ENCODE results near the gene CFAP100. TPM values are rescaled to one million over a fixed set of nuclear protein-coding genes. Genes with fewer than 3 reads are reported as not detected.

CFAP100 gene
- polyA plus RNA-seq, 3 donors = not detected

GRCh38 chr3:126422121-126422520, 27.4 kb downstream of the CFAP100 start:
- no peak overlapping the region for H3K4me3 ChIP-seq (replicated peaks in 1 of 3; ENCODE audit: low read depth in 2 of 3, low read length in 3 of 3)
- no peak overlapping the region for H3K27ac ChIP-seq (ENCODE audit: low read depth in 1 of 2, low read length in 2 of 2)
- H3K79me2 ChIP-seq (ENCODE audit: insufficient read depth, low read length) = no peaks in the 10 kb centered on the region
- intact Hi-C loops (cut with micrococcal nuclease) = no loop called here
- no peak for TF ChIP-seq CTCF (IDR thresholded peaks at IDR 0.05)
- H3K27me3 ChIP-seq (ENCODE audit: control insufficient read depth in 2 of 2, insufficient read depth in 2 of 2, low read length in 2 of 2) = no peaks in the 10 kb centered on the region
- DNase-seq = no peak
- H3K4me3 Mint-ChIP-seq = no peak overlapping the region
- H3K36me3 ChIP-seq (replicated peaks in 1 of 2; ENCODE audit: control insufficient read depth in 1 of 2, insufficient read depth in 2 of 2, low read length in 2 of 2) = no peaks in the 10 kb centered on the region
- WGBS (ENCODE audit: insufficient coverage) = 99% methylated on average over 7 of the region's 8 CpGs
- H3K27ac Mint-ChIP-seq = no peak overlapping the region
- peaks cover 6 to 17% (median 15%) of the 10 kb centered on the region in 7 donors for H3K9me3 Mint-ChIP-seq
- H2AFZ ChIP-seq (ENCODE audit: insufficient read depth, low read depth, low read length, poor library complexity, severe bottlenecking) = no peak overlapping the region
- no peak overlapping the region for H3K9ac ChIP-seq (ENCODE audit: insufficient read depth, low read length, poor library complexity, severe bottlenecking)
- H4K20me1 ChIP-seq (ENCODE audit: insufficient read depth, low read length) = no peaks in the 10 kb centered on the region
- peaks cover 3 to 18% (median 5%) of the 10 kb centered on the region in 3 donors for H3K27me3 Mint-ChIP-seq (ENCODE audit: low read depth in 3 of 3)
- peaks cover 0 to 3% of the 10 kb centered on the region in 2 donors for H3K36me3 Mint-ChIP-seq
- peaks cover 8% of the 10 kb centered on the region in 2 donors for H3K9me3 ChIP-seq (replicated peaks in 1 of 2; ENCODE audit: control insufficient read depth in 1 of 2, insufficient read depth in 1 of 2, low read length in 2 of 2)
- no peak overlapping the region for H3K4me2 ChIP-seq (replicated peaks; ENCODE audit: extremely low read depth, low read length, poor library complexity, severe bottlenecking)
- no peaks in the 10 kb centered on the region for H3K4me1 ChIP-seq (ENCODE audit: control insufficient read depth in 1 of 2, insufficient read depth in 2 of 2, low read length in 2 of 2)
- no peaks in the 10 kb centered on the region for H3K4me1 Mint-ChIP-seq

GRCh38 chr3:126422571-126423091, 27.9 kb downstream of the CFAP100 start:
- H3K4me1 ChIP-seq (ENCODE audit: control insufficient read depth in 1 of 2, insufficient read depth in 2 of 2, low read length in 2 of 2) = no peaks in the 10 kb centered on the region
- intact Hi-C loops (cut with micrococcal nuclease) = no loop called here
- H3K4me2 ChIP-seq (replicated peaks; ENCODE audit: extremely low read depth, low read length, poor library complexity, severe bottlenecking) = no peak overlapping the region
- H3K79me2 ChIP-seq (ENCODE audit: insufficient read depth, low read length) = no peaks in the 10 kb centered on the region
- H3K4me3 ChIP-seq (replicated peaks in 1 of 3; ENCODE audit: low read depth in 2 of 3, low read length in 3 of 3) = no peak overlapping the region
- Mint-ChIP-seq H3K36me3 (peaks cover 0 to 3% of the 10 kb centered on the region in 2 donors), H3K9me3 (peaks cover 7 to 17% (median 15%) of the 10 kb centered on the region in 7 donors), H3K27me3 (ENCODE audit: low read depth in 3 of 3) (peaks cover 2 to 13% (median 3%) of the 10 kb centered on the region in 3 donors), H3K27ac (no peak overlapping the region), H3K4me1 (no peaks in the 10 kb centered on the region), H3K4me3 (no peak overlapping the region)
- no peak overlapping the region for H2AFZ ChIP-seq (ENCODE audit: insufficient read depth, low read depth, low read length, poor library complexity, severe bottlenecking)
- 97% methylated on average over 3 of the region's 4 CpGs for WGBS (ENCODE audit: insufficient coverage)
- H3K9me3 ChIP-seq (replicated peaks in 1 of 2; ENCODE audit: control insufficient read depth in 1 of 2, insufficient read depth in 1 of 2, low read length in 2 of 2) = peaks cover 8 to 12% of the 10 kb centered on the region in 2 donors
- no peaks in the 10 kb centered on the region for H3K36me3 ChIP-seq (replicated peaks in 1 of 2; ENCODE audit: control insufficient read depth in 1 of 2, insufficient read depth in 2 of 2, low read length in 2 of 2)
- no peak for DNase-seq
- no peaks in the 10 kb centered on the region for H3K27me3 ChIP-seq (ENCODE audit: control insufficient read depth in 2 of 2, insufficient read depth in 2 of 2, low read length in 2 of 2)
- H4K20me1 ChIP-seq (ENCODE audit: insufficient read depth, low read length) = no peaks in the 10 kb centered on the region
- H3K27ac ChIP-seq (ENCODE audit: low read depth in 1 of 2, low read length in 2 of 2) = no peak overlapping the region
- no peak overlapping the region for H3K9ac ChIP-seq (ENCODE audit: insufficient read depth, low read length, poor library complexity, severe bottlenecking)
- no peak for TF ChIP-seq CTCF (IDR thresholded peaks at IDR 0.05)

All from CD14-positive monocyte (primary cell).